GM12892 (cell line): ENCODE measurements around the gene WWOX.

Experiments
- POLR2A ChIP-seq: IDR thresholded peaks from 2 replicates; pipeline ENCODE4 v1.6.1; 2011; ENCODE audit warnings: low read depth, low read length, control low read depth
- POLR2AphosphoS5 ChIP-seq: IDR thresholded peaks from 2 replicates; pipeline ENCODE4 v1.6.1; 2011; ENCODE audit warnings: low read depth, low read length, control low read depth
- TAF1 ChIP-seq: IDR thresholded peaks from 2 replicates; pipeline ENCODE4 v1.6.1; 2011; ENCODE audit warnings: low read depth, mild to moderate bottlenecking, control low read depth, low read length, borderline replicate concordance

- TF ChIP-seq TAF1 = no peak
- TF ChIP-seq POLR2A = no peak
- no peak for TF ChIP-seq POLR2AphosphoS5
Observed at GRCh38 chr16:78647491-78647890, 548.0 kb downstream of the WWOX start.
